Glomerular visceral epithelial cell (primary cell): ENCODE results near the gene CIBAR2.

Source experiments
- DNase-seq: peaks from one replicate; pipeline ENCODE4 v3.0.0-alpha.2; 2016; ENCODE audit errors: extremely low spot score

The CIBAR2 gene

GRCh38 chr16:85083051-85083639 is 29.1 kb downstream of the CIBAR2 start:
- no peak for DNase-seq

DNA sequence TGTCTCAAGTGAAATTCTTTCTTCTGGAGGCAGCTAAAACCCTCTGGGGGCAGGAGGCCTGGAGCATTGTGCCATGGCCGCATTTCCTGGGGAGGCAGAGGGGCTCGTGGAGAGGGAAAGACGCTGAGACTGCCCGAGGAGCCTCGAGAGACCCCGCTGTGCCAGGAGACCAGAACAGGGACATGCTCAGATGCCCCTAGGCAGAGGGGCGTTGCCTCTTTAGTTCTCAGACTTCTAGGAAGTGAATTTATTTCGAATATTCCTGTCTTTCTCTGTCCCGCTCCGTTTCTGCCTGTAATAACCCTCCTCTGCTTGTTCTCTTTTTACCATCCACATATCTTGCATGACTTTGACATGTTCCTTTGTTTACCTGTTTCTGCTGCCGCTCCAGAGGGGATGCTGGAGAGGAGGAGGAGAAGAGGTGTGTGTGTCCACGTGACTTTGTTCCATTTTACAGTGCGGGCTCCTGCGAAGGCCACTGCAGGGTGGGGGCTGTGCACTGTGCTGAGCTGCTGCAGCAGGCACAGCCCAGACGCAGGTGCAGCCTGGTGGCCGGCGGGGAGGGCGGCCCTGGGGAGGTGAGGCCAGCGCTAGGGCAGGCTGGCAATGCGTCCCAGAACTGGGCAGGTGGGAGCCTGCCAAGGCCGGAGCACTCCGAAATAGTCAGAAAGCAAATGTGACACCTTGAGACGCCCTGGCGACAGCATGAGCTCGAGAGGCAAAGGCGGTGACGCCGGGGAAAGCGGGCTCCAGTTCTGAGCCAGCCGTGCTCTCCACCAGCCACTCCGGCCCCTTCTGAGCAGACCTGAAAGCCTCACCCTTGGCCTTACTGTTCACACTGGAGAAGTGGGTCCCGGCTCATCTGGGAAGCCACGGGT is 29.9 kb downstream of the CIBAR2 start:
- no peak for DNase-seq

DNA sequence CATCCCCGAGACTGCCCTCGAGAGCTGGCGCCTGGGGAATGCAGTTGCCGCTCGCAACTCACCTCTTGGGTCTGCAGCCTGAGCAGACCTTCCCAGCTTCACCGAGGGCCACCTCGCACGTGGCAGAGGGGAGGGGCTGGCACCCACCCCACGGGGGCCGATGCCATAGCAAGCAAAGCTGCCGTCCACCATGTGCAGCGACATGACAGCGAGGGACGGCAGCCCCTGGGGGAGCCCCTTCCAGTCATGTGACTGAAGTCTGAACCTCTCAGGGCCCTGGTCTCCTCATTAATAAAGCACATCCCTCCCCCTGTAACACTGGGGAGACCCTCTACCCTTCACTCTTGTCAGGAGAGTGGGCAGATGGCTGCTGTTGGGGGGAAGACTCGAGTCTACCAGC is 30.5 kb downstream of the CIBAR2 start:
- DNase-seq: no peak

GRCh38 chr16:85081038-85081437 is 31.2 kb downstream of the CIBAR2 start:
- DNase-seq: no peak

DNA sequence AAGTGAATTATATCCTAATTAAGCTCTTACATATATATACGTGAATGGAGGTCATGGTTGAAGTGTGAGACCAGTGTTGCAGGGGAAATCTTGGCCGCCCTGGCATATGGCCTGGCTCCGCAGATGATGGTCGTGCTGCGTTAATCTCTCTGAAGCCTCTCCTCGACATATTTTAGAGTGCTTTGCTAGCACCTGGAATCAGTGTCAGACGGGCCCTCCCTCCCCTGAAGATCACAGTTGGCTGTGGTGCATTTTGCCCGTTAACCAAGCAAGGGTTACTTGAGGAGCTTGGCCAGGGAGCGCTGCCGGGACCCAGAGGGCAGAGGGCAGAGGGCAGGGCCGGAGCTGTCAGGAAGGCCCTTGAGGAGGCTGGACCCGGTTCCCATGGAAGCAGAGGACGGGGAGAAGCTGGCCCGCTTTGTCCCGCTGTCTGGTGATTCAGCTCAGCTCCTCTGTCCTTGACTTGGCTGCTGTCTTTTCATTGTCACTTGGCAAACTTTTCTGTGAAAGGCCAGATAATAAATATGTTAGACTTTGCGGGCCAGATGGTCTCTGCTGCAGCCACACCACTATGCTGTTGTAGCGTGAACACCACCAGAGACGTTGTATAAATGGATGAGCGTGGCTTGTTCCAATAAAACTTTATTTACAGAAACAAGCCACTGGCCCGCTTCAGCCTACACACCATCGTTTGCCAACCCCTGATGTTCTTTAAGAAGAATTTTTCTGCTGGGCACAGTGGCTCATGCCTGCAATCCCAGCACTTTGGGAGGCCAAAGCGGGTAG is 32.3 kb downstream of the CIBAR2 start:
- no peak for DNase-seq

DNA sequence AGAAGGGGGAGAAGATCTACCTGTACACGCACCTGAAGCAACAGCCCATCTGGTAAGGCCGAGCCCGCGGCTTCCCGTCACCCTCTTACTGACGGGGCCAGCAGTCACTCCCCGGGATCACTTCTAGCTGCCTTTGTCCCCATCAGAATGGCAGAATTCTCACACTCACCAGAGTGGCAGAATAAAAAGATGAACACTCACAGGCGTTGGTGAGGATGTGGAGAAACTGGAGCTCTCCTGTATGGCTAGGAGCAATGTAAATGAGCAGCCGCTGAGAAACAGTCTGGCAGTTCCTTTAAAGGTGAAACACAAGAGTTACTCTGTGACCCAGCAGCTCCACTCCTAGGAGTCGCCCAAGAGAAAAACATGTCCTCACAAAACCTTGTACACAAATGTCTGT is 33.3 kb downstream of the CIBAR2 start:
- DNase-seq: no peak

DNA sequence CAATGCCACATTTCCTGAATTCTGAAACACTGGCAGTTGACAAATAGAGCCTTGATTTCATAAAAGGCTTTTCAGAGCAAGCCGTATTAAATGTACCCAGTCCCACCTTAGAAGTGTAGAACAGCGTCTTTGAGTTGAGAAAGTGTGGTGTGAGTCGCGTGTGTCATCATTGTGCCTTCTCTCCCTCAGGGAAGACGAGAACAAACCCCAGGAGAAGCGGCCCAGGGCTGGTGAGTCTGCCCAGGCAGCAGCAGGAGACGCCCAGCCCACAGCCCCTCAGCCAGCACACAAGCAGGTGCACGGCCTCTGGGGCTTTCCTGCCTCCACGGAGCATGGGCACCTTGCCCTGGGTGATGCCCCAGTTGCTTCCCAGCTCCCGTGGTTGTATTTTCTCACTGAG is 34.0 kb downstream of the CIBAR2 start:
- DNase-seq: no peak

- no peak for DNase-seq
Observed at GRCh38 chr16:85077576-85078125, 34.6 kb downstream of the CIBAR2 start.

DNA sequence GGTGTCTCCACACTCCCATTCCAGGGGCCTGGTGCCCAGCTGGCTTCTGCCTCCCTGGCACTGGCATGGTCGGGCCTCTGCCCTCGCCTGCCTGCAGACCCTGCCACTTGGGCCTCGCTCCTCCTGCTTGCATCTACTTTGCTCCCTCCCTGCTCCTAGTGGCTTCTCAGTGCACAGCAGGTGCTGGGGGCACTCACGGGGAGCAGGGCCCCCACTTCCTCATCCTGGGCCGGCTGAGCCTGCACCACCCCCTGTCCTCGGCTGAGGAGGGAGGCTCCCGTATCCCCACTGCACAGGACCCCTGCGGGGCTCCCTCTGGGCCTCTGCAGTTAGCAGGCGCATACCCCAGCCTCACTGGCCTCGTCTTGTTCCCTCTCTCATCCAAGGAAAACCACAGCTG is 35.2 kb downstream of the CIBAR2 start:
- DNase-seq: no peak

DNA sequence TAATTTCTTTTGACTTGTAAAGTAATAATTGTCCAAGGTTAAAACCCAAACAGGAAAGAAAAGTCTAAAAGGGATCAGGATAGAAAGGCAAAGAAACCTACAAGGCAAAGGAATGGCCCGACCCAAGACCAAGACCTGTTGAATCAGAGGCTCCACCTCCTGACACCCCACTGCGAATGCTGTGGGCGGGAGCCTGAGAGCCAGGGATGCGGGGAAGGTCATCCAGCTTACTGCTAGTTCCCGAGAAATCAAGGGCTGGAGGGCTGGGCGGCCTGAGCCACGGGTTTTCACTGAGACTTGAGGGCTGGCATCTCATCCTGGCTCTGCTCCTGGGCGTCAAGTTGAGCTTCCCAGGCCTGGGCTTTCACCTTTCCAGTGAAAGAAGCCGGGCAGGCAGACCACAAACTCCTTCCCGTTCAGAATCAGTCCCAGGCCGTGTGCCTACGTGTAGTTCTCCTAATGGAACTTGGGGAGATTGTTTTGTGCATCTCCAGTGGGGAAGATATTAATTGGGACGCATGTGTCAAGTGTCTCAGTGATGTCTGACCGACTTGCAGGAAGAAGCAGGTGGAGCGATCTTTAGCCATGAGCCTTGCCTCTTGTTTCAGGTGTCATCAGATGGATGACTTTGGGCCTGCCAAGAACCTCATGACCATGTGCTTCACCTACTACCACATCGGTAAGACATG is 36.9 kb downstream of the CIBAR2 start:
- DNase-seq: no peak

DNA sequence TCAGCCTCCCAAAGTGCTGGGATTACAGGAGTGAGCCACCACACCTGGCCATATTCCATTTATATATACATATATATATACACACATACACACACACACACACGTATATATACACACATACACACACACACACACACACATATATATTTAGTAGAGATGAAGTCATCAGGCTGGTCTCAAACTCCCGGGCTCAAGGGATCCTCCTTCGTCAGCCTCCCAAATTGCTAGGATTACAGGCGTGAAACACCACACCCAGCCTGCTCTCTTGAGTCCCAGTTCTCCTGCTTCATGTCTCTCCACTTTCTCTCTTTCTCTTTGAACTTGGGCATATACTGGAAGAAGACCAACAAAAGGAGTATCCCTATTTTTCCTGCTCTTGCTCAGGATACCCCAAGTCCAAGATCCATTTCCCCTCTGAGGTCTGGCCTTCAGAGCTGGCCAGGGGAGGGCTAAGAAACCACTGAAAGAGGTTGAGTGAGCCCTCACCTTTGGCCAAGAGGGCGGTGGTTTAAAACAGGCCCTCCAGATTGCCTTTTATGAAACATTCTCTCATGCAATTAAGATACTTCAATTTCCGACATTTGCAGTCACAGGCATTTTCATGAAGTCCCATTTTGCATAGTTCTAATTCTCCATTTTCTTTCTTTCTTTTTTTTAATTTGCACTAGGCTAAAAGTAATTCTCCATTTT is 37.9 kb downstream of the CIBAR2 start:
- no peak for DNase-seq

DNA sequence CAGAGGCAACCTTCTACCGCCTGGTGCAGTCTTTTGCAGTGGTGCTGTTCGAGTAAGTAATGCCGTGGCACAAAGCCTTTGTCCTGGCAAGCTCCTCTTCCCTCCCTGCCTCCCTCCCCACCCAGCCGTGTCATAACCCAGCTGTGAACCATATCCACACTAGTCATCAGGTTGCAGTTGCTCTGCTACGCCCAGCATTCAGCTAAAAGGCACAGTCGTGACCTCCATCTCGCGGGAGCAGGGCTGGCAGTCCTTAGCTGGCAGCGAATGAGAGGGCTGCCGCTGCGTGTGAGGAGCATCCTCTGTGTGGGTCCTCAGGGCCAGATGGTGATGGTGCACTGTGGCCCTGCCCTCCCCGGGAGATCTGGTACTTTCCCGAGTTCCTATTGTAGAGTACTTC is 39.3 kb downstream of the CIBAR2 start:
- DNase-seq: no peak

DNA sequence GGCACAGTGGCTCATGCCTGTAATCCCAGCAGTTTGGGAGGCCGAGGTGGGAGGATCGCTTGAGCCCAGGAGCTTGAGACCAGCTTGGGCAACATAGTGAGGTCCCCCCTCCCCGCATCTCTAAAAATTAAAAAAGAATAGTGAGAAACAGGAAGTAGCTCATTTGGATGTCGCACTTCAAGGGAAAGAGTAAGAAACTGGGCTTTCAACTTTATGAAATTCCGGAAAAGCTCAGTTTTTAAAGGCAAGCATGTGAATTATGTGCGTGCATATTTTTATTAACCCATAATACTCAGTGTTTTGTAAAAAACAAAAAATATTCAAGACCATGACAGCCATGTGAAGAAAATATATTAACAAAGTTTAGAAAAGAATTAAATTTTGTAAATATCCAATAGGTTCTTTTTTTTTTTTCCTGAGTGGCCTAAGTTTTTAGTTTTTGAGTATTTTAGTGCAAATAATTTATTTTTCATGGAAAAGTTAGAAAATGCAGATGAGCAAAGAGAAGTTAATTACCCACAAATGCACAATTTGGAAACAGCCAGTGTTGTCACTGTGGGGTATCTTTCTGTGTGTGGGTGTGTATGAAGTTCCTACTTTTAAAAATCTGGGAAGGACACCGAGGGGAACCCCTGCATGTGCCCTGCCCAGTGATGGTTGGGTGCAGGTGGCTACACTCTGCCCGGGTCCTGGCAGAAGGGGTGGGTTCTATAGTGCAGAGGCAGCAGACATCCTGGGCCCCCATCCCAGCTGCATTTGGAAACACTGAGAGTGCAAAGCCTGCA is 40.0 kb downstream of the CIBAR2 start:
- no peak for DNase-seq

DNA sequence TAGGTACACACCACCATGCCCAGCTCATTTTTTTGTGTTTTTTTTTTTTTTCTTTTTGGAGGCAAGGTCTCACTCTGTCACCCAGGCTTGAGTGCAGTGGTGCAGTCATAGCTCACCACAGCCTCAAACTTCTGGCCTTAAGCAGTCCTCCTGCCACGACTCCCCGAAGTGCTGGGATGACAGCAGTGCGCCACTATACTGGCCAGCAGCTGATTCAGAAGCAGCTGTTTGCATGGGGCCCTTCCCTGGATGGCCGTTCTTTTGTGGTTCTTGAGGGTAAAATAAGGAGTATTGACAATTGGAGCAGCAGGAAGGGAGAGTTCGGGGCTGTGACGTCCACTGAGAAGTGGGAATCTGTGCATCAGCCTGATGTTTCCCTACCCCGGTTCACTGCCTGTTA is 43.1 kb downstream of the CIBAR2 start:
- DNase-seq: no peak

GRCh38 chr16:85068746-85069145 is 43.5 kb downstream of the CIBAR2 start:
- DNase-seq: no peak

GRCh38 chr16:85067426-85067825 is 44.8 kb downstream of the CIBAR2 start:
- no peak for DNase-seq

GRCh38 chr16:85067024-85067423 is 45.2 kb downstream of the CIBAR2 start:
- no peak for DNase-seq

GRCh38 chr16:85066346-85066885 is 45.9 kb downstream of the CIBAR2 start:
- no peak for DNase-seq

- no peak for DNase-seq
Observed at GRCh38 chr16:85065099-85065498, 47.2 kb downstream of the CIBAR2 start.

DNA sequence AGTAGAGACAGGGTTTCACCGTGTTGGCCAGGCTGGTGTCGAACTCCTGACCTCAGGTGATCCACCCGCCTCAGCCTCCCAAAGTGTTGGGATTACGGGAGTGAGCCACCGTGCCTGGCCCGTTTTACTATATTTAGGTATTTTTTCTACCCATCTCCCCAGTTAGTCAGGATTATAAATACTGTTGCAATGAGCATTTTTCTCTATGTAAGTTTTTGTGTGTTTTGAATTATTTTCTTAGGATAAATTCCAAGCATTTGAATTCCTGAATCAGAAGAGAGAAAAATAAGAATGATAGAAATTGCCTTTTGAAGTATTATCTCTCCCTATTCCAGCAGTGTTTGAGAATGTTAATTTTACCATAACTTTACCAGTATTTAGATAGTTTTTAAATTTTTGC is 48.1 kb downstream of the CIBAR2 start:
- DNase-seq: no peak
